Measurements from ENCODE around the gene MEIS1. TPM values are rescaled to one million over a fixed set of nuclear protein-coding genes. Genes with fewer than 3 reads are reported as not detected.
A peak's percentile ranks its signal among the peaks of the same experiment; 100 is the strongest.

MEIS1 gene
- total RNA-seq, 1 donor from 2014 or later = 107 TPM

DNA sequence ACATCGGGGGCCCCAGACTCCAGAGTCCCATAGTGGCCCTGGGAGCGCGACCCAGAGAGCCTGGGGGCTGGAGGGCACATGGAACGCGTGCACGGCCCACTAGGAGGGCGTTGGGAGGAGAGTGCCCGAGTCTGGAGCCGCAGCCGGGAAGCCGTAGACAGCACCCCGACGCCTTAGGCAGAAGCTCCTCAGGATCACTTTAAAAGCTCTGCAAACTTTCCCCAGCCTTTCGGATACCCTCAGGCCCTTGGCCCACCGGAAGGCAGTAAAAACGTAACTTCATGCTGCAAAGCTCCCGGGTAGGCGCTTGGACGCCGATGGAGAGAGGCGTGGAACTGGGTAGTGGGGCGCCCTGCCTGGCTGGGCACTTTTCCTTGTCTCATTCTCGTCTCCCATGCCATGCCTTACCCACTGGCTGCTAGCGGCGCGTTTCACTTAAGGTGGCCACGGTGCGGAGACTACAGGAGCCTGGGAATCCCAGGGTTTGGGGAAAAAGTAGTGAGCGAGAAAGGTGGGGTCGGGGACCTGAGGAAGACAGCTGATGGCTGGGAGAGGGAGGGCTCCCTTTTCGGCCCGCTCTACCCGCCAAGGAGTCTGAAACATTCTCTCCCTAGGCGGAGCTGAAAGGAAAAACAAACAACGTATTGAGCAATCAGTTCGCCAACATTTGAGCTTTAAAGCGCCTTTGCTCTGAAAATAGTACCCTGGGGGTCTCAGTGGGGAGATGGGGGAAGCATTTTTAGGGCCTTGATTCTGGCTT is 141.8 kb downstream of the MEIS1 start:
- no peaks in the 10 kb centered on the region for H3K9me3 Mint-ChIP-seq
- peaks cover 54% of the 10 kb centered on the region for H3K27me3 Mint-ChIP-seq (ENCODE audit: low read depth)
- peaks cover 3% of the 10 kb centered on the region for H3K36me3 Mint-ChIP-seq (ENCODE audit: low read depth)
- peak overlapping the region; percentile 97 for H3K4me3 Mint-ChIP-seq
- TF ChIP-seq, protein P1, sequence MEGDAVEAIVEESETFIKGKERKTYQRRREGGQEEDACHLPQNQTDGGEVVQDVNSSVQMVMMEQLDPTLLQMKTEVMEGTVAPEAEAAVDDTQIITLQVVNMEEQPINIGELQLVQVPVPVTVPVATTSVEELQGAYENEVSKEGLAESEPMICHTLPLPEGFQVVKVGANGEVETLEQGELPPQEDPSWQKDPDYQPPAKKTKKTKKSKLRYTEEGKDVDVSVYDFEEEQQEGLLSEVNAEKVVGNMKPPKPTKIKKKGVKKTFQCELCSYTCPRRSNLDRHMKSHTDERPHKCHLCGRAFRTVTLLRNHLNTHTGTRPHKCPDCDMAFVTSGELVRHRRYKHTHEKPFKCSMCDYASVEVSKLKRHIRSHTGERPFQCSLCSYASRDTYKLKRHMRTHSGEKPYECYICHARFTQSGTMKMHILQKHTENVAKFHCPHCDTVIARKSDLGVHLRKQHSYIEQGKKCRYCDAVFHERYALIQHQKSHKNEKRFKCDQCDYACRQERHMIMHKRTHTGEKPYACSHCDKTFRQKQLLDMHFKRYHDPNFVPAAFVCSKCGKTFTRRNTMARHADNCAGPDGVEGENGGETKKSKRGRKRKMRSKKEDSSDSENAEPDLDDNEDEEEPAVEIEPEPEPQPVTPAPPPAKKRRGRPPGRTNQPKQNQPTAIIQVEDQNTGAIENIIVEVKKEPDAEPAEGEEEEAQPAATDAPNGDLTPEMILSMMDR (conservative IDR thresholded peaks at IDR 0.05) = no peak
- peaks cover 64% of the 10 kb centered on the region for H3K4me1 Mint-ChIP-seq
- DNase-seq (ENCODE audit: low read depth, low spot score) = peak; percentile 13
- peak overlapping the region; percentile 94 for H3K27ac Mint-ChIP-seq (ENCODE audit: unreplicated experiment)

- peak; percentile 20 for DNase-seq (ENCODE audit: low read depth, low spot score)
- no peaks in the 10 kb centered on the region for H3K9me3 Mint-ChIP-seq
- TF ChIP-seq, protein P1 (conservative IDR thresholded peaks at IDR 0.05) = no peak
Observed at GRCh38 chr2:66577321-66578053, 142.6 kb downstream of the MEIS1 start.

DNA sequence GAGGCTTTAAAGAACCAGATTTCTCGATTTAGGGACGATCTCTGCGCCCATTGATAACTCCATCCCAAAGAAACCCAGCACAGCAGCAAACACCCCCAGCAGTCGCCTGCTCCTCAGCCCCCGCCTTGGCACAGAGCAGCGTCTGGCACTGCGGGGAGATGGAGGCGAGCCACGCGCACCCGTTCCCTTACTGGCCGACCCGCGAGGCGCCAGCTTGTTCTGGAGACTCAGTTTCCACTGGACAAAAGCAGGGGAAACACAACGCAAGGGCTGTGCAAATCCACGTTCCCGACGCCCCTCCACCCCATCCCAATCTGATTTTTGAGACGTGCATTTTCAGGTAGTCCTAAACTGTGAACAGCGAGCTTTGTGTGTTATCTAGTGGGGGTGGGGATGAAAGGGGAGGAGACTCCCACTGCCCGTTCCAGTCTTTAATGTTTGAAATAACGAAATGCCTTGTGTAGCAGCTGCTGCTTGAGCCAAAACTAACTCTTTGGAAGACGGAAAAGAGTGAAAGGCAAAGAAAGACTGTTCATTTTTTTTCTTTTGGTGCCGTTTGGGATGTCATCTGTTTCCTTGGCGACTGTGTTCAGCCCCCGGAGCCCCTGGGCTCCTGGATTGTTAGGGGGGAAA is 143.2 kb downstream of the MEIS1 start:
- Mint-ChIP-seq H3K4me3 (peak overlapping the region; percentile 97), H3K27me3 (ENCODE audit: low read depth) (peaks cover 54% of the 10 kb centered on the region), H3K4me1 (peaks cover 59% of the 10 kb centered on the region), H3K9me3 (no peaks in the 10 kb centered on the region), H3K27ac (ENCODE audit: unreplicated experiment) (peak overlapping the region; percentile 94), H3K36me3 (ENCODE audit: low read depth) (no peaks in the 10 kb centered on the region)
- DNase-seq (ENCODE audit: low read depth, low spot score) = peak; percentile 45
- TF ChIP-seq, protein P1 (conservative IDR thresholded peaks at IDR 0.05) = no peak

More at GRCh38 chr2:66577321-66578053, 142.6 kb downstream of the MEIS1 start:
- H3K27ac Mint-ChIP-seq (ENCODE audit: unreplicated experiment) = peak overlapping the region; percentile 94
- H3K4me1 Mint-ChIP-seq = peaks cover 59% of the 10 kb centered on the region
- H3K27me3 Mint-ChIP-seq (ENCODE audit: low read depth) = peaks cover 54% of the 10 kb centered on the region
- H3K36me3 Mint-ChIP-seq (ENCODE audit: low read depth) = no peaks in the 10 kb centered on the region
- H3K4me3 Mint-ChIP-seq = peak overlapping the region; percentile 97

DNA sequence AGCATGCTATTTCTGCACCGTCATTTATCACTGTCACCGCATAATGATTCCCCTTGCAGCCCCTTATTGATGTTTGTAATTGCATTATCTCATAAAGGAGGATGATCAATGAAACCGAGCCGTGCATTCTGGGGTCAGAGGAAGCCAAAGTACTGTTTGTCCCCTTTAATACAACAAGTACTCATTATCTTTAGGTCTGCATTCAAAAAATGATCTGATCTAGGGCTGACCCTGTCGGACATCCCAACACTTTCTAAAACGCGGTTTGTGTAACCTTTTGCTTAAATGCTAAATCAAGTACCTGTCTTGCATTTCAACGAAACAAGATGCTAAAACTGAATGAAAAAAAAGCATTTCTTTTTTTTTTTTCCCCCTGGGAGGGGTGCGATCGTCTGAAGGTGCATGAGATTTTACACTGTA is 143.8 kb downstream of the MEIS1 start:
- H3K4me3 Mint-ChIP-seq = peak overlapping the region; percentile 97
- DNase-seq (ENCODE audit: low read depth, low spot score) = peak; percentile 16
- TF ChIP-seq, protein P1 (conservative IDR thresholded peaks at IDR 0.05) = no peak
- H3K4me1 Mint-ChIP-seq = peaks cover 54% of the 10 kb centered on the region
- H3K27me3 Mint-ChIP-seq (ENCODE audit: low read depth) = peaks cover 54% of the 10 kb centered on the region
- no peaks in the 10 kb centered on the region for H3K36me3 Mint-ChIP-seq (ENCODE audit: low read depth)
- H3K27ac Mint-ChIP-seq (ENCODE audit: unreplicated experiment) = peak overlapping the region; percentile 94
- no peaks in the 10 kb centered on the region for H3K9me3 Mint-ChIP-seq

Measured in neural crest cell (in vitro differentiated cells).